ENCODE data around the gene UGT1A10. TPM values are rescaled to one million over a fixed set of nuclear protein-coding genes. Genes with fewer than 3 reads are reported as not detected.

The UGT1A10 gene
- total RNA-seq, 1 experiment from 2014 or later: not detected

GRCh38 chr2:233818639-233819621, 182.7 kb downstream of the UGT1A10 start:
- Histone ChIP-seq H4K20me1 (ENCODE audit: control insufficient read depth, insufficient read depth, insufficient read length) (no peaks in the 10 kb centered on the region), H3K18ac (ENCODE audit: insufficient read length, low read depth, low read length) (no peak overlapping the region), H2AK5ac (ENCODE audit: insufficient read length, low read length) (no peak overlapping the region), H4K5ac (ENCODE audit: insufficient read length, low read depth, low read length) (no peak overlapping the region), H2BK15ac (ENCODE audit: low read depth, low read length) (no peak overlapping the region), H2AFZ (ENCODE audit: low read length) (no peak overlapping the region), H3K56ac (ENCODE audit: insufficient read length, low read depth, low read length) (no peak overlapping the region), H3K9ac (ENCODE audit: extremely low read depth, insufficient read length, low read length) (no peak overlapping the region), H3K23ac (ENCODE audit: insufficient read length, low read depth, low read length) (no peak overlapping the region), H3K79me2 (ENCODE audit: insufficient read depth, low read length) (no peaks in the 10 kb centered on the region), H3K79me1 (ENCODE audit: insufficient read depth, low read depth, low read length, poor library complexity, severe bottlenecking) (no peaks in the 10 kb centered on the region), H4K91ac (ENCODE audit: insufficient read length, low read depth, low read length) (no peak overlapping the region), H2BK5ac (ENCODE audit: insufficient read length, low read length) (no peak overlapping the region), H3K9me3 (ENCODE audit: control insufficient read depth, low read depth, low read length) (no peaks in the 10 kb centered on the region), H3T11ph (ENCODE audit: low read length) (no peak overlapping the region), H2BK12ac (ENCODE audit: insufficient read length, low read depth, low read length) (no peak overlapping the region), H3K27me3 (ENCODE audit: insufficient read depth, low read length) (no peaks in the 10 kb centered on the region), H3K14ac (ENCODE audit: insufficient read depth, low read length) (no peak overlapping the region; the same call in 1 of the 2 replicates), H2BK120ac (ENCODE audit: low read depth, low read length, poor library complexity, severe bottlenecking) (no peak overlapping the region), H2BK20ac (ENCODE audit: low read depth, low read length, poor library complexity, severe bottlenecking) (no peak overlapping the region), H3K4me1 (ENCODE audit: insufficient read depth, low read length) (no peaks in the 10 kb centered on the region), H3K23me2 (ENCODE audit: insufficient read length, low read depth, low read length, poor library complexity, severe bottlenecking) (no peaks in the 10 kb centered on the region), H3K4me2 (ENCODE audit: insufficient read depth, insufficient read length, low read length) (no peak overlapping the region), H4K8ac (replicated peaks; ENCODE audit: insufficient read length, low read depth, low read length) (no peak overlapping the region), H3K4ac (ENCODE audit: low read depth, low read length) (no peak overlapping the region), H3K27ac (ENCODE audit: insufficient read length, low read depth, low read length) (no peak overlapping the region)
- H3K4me1 Mint-ChIP-seq: no peaks in the 10 kb centered on the region
- no peak for DNase-seq
- TF ChIP-seq CTCF (conservative IDR thresholded peaks at IDR 0.05): no peak
- H3K4me3 Mint-ChIP-seq: no peak overlapping the region
- H3K27me3 Mint-ChIP-seq (ENCODE audit: low read depth): peaks cover 1% of the 10 kb centered on the region; the same call in 1 of the 2 replicates
- H3K27ac Mint-ChIP-seq: no peak overlapping the region
- H3K36me3 Mint-ChIP-seq (ENCODE audit: insufficient read depth in 1 of 3, low read depth in 3 of 3): no peaks in the 10 kb centered on the region
- no peaks in the 10 kb centered on the region; a peak in 1 of 5 replicates for H3K9me3 Mint-ChIP-seq
- no CpG with 5 or more reads among the region's 17 CpGs for WGBS (ENCODE audit: extremely low coverage, insufficient read length, low lambda C conversion rate)
